ENCODE results near the gene STXBP6. TPM values are rescaled to one million over a fixed set of nuclear protein-coding genes. Genes with fewer than 3 reads are reported as not detected.

STXBP6 gene
- total and polyA plus RNA-seq, 8 donors, result 9.9 to 28.5 (median 23.2) TPM

- FAIRE-seq (no peak), DNase-seq (no peak), ATAC-seq (no peak)
- H3K27ac ChIP-seq, result peak overlapping the region in 1 of 4 donors; percentile 90
- no peaks in the 10 kb centered on the region for H3K9me3 ChIP-seq
- no peak overlapping the region for H3K4me3 ChIP-seq
- no peaks in the 10 kb centered on the region for H3K36me3 ChIP-seq
- H3K27me3 ChIP-seq, result no peaks in the 10 kb centered on the region
- 44 to 49% methylated on average over 6 of the region's 6 CpGs for WGBS, 2 donors
- TF ChIP-seq CTCF (IDR thresholded peaks at IDR 0.05), result no peak
- intact Hi-C loops (cut with DNase I), result no loop called here
- H3K4me1 ChIP-seq, result peaks cover 34 to 70% (median 65%) of the 10 kb centered on the region in 3 donors
Measured at GRCh38 chr14:24813089-24813815, 236.7 kb downstream of the STXBP6 start.

GRCh38 chr14:24809135-24809534 is 240.8 kb downstream of the STXBP6 start:
- H3K27me3 ChIP-seq, result no peaks in the 10 kb centered on the region
- intact Hi-C loops (cut with DNase I), result loop anchor here in 2 of 3 donors (5.0 to 10.0 kb wide), 2 partner anchors 236 to 238 kb away; no protein-coding TSS in a partner anchor
- FAIRE-seq, result no peak
- peaks cover 11 to 40% (median 36%) of the 10 kb centered on the region in 3 donors for H3K4me1 ChIP-seq
- H3K36me3 ChIP-seq, result no peaks in the 10 kb centered on the region
- no peak for TF ChIP-seq CTCF (IDR thresholded peaks at IDR 0.05)
- peak in 2 of 4 donors; percentile 7 to 22 for ATAC-seq
- H3K4me3 ChIP-seq, result no peak overlapping the region
- H3K9me3 ChIP-seq, result no peaks in the 10 kb centered on the region
- 32 to 43% methylated on average over 2 of the region's 2 CpGs for WGBS, 2 donors
- no peak for DNase-seq
- H3K27ac ChIP-seq, result peak overlapping the region in 2 of 4 donors; percentile 7 to 74

GRCh38 chr14:24808412-24808811 is 241.5 kb downstream of the STXBP6 start:
- Histone ChIP-seq H3K4me3 (no peak overlapping the region), H3K4me1 (peaks cover 6 to 33% (median 33%) of the 10 kb centered on the region in 3 donors), H3K36me3 (no peaks in the 10 kb centered on the region), H3K27ac (peak overlapping the region in 1 of 4 donors; percentile 7), H3K27me3 (no peaks in the 10 kb centered on the region), H3K9me3 (no peaks in the 10 kb centered on the region)
- TF ChIP-seq CTCF (IDR thresholded peaks at IDR 0.05), result no peak
- intact Hi-C loops (cut with DNase I), result loop anchor here in 2 of 3 donors (5.0 to 10.0 kb wide), 2 partner anchors 236 to 239 kb away; no protein-coding TSS in a partner anchor
- WGBS, 2 donors, result 94 to 96% methylated on average over 6 of the region's 6 CpGs
- ATAC-seq (no peak), FAIRE-seq (no peak), DNase-seq (no peak)

GRCh38 chr14:24806061-24806678 is 243.8 kb downstream of the STXBP6 start:
- FAIRE-seq (no peak), ATAC-seq (peak; percentile 87 to 92 (median 90)), DNase-seq (peak; percentile 70 to 85 (median 78))
- no peaks in the 10 kb centered on the region for H3K36me3 ChIP-seq
- peak overlapping the region in 2 of 4 donors; percentile 38 to 50 for H3K27ac ChIP-seq
- no peaks in the 10 kb centered on the region for H3K9me3 ChIP-seq
- TF ChIP-seq CTCF (IDR thresholded peaks at IDR 0.05), result peak; percentile 60 to 89 (median 74)
- H3K4me3 ChIP-seq, result no peak overlapping the region
- 25 to 28% methylated on average over 9 of the region's 9 CpGs for WGBS, 2 donors
- H3K27me3 ChIP-seq, result no peaks in the 10 kb centered on the region
- intact Hi-C loops (cut with DNase I), result loop anchor here in 2 of 3 donors (5.0 to 10.0 kb wide), 2 partner anchors 239 to 241 kb away; no protein-coding TSS in a partner anchor
- peaks cover 6 to 32% (median 22%) of the 10 kb centered on the region in 3 donors for H3K4me1 ChIP-seq

All from pancreas (tissue), 10 donors.